Neural progenitor cell (in vitro differentiated cells): ENCODE results near the gene PCSK6.

Source experiments
- EZH2 ChIP-seq: fragments of 200-600 bp; sonication (generic); IDR thresholded peaks from 2 replicates; pipeline ENCODE4 v1.6.1; 2017; ENCODE audit warnings: antibody characterized with exemption, mild to moderate bottlenecking, moderate library complexity
- EZH2phosphoT487 ChIP-seq: fragments of 200-600 bp; sonication (generic); IDR thresholded peaks from 2 replicates; pipeline ENCODE4 v1.6.1; 2017; ENCODE audit warnings: antibody characterized with exemption
- TF ChIP-seq, protein P1 (sequence below): fragments of 200-600 bp; sonication (generic); IDR thresholded peaks from 2 replicates; pipeline ENCODE4 v1.5.1; 2017; ENCODE audit warnings: antibody characterized with exemption, mild to moderate bottlenecking

DNA sequence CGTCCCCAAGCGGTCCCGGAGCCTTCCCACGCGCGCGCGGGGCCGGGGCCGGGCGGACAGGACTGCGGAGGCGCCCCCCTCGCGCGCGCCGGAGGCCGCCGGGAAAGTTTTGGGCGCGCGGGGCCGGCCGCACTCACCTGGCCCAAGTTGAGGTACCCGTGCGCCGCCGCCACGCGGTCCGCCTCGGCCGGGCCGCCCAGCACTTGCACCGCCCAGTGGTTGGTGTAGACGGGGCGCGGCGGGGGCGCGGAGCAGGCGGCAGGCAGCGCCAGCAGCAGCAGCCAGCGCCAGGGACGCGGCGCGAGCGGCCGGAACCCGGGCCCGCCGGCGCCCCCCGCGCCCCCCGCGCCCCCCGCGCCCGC, 289 bp downstream of the PCSK6 start:
- TF ChIP-seq, protein P1, sequence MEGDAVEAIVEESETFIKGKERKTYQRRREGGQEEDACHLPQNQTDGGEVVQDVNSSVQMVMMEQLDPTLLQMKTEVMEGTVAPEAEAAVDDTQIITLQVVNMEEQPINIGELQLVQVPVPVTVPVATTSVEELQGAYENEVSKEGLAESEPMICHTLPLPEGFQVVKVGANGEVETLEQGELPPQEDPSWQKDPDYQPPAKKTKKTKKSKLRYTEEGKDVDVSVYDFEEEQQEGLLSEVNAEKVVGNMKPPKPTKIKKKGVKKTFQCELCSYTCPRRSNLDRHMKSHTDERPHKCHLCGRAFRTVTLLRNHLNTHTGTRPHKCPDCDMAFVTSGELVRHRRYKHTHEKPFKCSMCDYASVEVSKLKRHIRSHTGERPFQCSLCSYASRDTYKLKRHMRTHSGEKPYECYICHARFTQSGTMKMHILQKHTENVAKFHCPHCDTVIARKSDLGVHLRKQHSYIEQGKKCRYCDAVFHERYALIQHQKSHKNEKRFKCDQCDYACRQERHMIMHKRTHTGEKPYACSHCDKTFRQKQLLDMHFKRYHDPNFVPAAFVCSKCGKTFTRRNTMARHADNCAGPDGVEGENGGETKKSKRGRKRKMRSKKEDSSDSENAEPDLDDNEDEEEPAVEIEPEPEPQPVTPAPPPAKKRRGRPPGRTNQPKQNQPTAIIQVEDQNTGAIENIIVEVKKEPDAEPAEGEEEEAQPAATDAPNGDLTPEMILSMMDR, result no peak
- TF ChIP-seq EZH2phosphoT487, result no peak
- no peak for TF ChIP-seq EZH2
